Chondrocyte (in vitro differentiated cells): Measurements from ENCODE around the gene CAMSAP3. TPM values are rescaled to one million over a fixed set of nuclear protein-coding genes. Genes with fewer than 3 reads are reported as not detected.

Experiments used
- DNase-seq: peaks from one replicate; pipeline ENCODE4 v3.0.0; 2021; ENCODE audit warnings: mixed read lengths, low spot score
- H3K27ac Mint-ChIP-seq: one replicate; pipeline ENCODE4 v1.8.0; 2021; ENCODE audit warnings: mild to moderate bottlenecking, moderate library complexity, mixed read lengths; ENCODE audit not compliant: unreplicated experiment
- H3K27me3 Mint-ChIP-seq: 2 replicates; pipeline ENCODE4 v1.8.0; 2021; ENCODE audit warnings: low read depth, mixed read lengths
- H3K36me3 Mint-ChIP-seq: 2 replicates; pipeline ENCODE4 v1.8.0; 2021; ENCODE audit warnings: low read depth, mixed read lengths
- H3K4me1 Mint-ChIP-seq: 2 replicates; pipeline ENCODE4 v1.8.0; 2021; ENCODE audit warnings: low read depth, mild to moderate bottlenecking, mixed read lengths
- H3K4me3 Mint-ChIP-seq: one replicate; pipeline ENCODE4 v1.8.0; 2021; ENCODE audit warnings: mild to moderate bottlenecking, moderate library complexity, mixed read lengths; ENCODE audit not compliant: unreplicated experiment
- H3K9me3 Mint-ChIP-seq: 2 replicates; pipeline ENCODE4 v1.8.0; 2021; ENCODE audit warnings: low read depth, mixed read lengths
- CTCF ChIP-seq: fragments of 200-600 bp; sonication (generic); IDR thresholded peaks from 2 replicates; pipeline ENCODE4 v1.5.0; 2021; ENCODE audit warnings: antibody characterized with exemption, mild to moderate bottlenecking, moderate library complexity
- total RNA-seq: library from RNA; stranded (reverse); gene quantifications from 3 replicates; pipeline ENCODE4 v1.2.1, GENCODE V29; 2021

CAMSAP3 gene
- total RNA-seq, 1 donor from 2014 or later: 0.42 TPM

- no peak for TF ChIP-seq CTCF
- Mint-ChIP-seq H3K4me1 (no peaks in the 10 kb centered on the region), H3K4me3 (peak overlapping the region; percentile 34), H3K9me3 (no peaks in the 10 kb centered on the region), H3K27ac (peak overlapping the region; percentile 49), H3K27me3 (no peaks in the 10 kb centered on the region), H3K36me3 (peaks cover 14% of the 10 kb centered on the region)
- no peak for DNase-seq
Measured at GRCh38 chr19:7550987-7551761, 44.5 kb upstream of the CAMSAP3 start.

GRCh38 chr19:7552781-7553180 lies 42.9 kb upstream of the CAMSAP3 start:
- Mint-ChIP-seq H3K27me3 (no peaks in the 10 kb centered on the region), H3K4me3 (no peak overlapping the region), H3K27ac (no peak overlapping the region), H3K9me3 (no peaks in the 10 kb centered on the region), H3K36me3 (peaks cover 21% of the 10 kb centered on the region), H3K4me1 (no peaks in the 10 kb centered on the region)
- TF ChIP-seq CTCF: no peak
- no peak for DNase-seq

- TF ChIP-seq CTCF: no peak
- Mint-ChIP-seq H3K27ac (no peak overlapping the region), H3K36me3 (peaks cover 33% of the 10 kb centered on the region), H3K9me3 (no peaks in the 10 kb centered on the region), H3K27me3 (no peaks in the 10 kb centered on the region), H3K4me1 (no peaks in the 10 kb centered on the region), H3K4me3 (no peak overlapping the region)
- no peak for DNase-seq
Measured at GRCh38 chr19:7554565-7554964, 41.1 kb upstream of the CAMSAP3 start.

GRCh38 chr19:7554990-7555864 lies 40.4 kb upstream of the CAMSAP3 start:
- Mint-ChIP-seq H3K27me3 (no peaks in the 10 kb centered on the region), H3K9me3 (no peaks in the 10 kb centered on the region), H3K4me3 (no peak overlapping the region), H3K36me3 (peaks cover 33% of the 10 kb centered on the region), H3K4me1 (no peaks in the 10 kb centered on the region), H3K27ac (no peak overlapping the region)
- no peak for DNase-seq
- no peak for TF ChIP-seq CTCF

GRCh38 chr19:7556696-7557315 lies 38.9 kb upstream of the CAMSAP3 start:
- Mint-ChIP-seq H3K4me1 (no peaks in the 10 kb centered on the region), H3K36me3 (peaks cover 37% of the 10 kb centered on the region), H3K9me3 (no peaks in the 10 kb centered on the region), H3K27ac (no peak overlapping the region), H3K4me3 (no peak overlapping the region), H3K27me3 (no peaks in the 10 kb centered on the region)
- TF ChIP-seq CTCF: no peak
- no peak for DNase-seq
